Lung (tissue), 12 donors: ENCODE results near the gene PXK. TPM values are rescaled to one million over a fixed set of nuclear protein-coding genes. Genes with fewer than 3 reads are reported as not detected.

Experiments
- ATAC-seq: fragments of 200-7000 bp; cut with Tn5 transposase; one replicate; pipeline ENCODE4 v1.9.1; 2020; ENCODE audit warnings: moderate number of reproducible peaks; ENCODE audit not compliant: insufficient read depth, low FRiP score
- DNase-seq, 3 donors: peaks; one replicate each; pipeline ENCODE4 v3.0.0-alpha.2; 2013 to 2017
- H3K27ac ChIP-seq, 2 donors: one replicate each; pipeline ENCODE4 v1.5.1; 2013; ENCODE audit warnings: mild to moderate bottlenecking in 2 of 2, moderate library complexity in 2 of 2, control low read depth in 1 of 2, inconsistent platforms in 1 of 2, low read depth in 1 of 2, low read length in 1 of 2
- H3K27me3 ChIP-seq, 3 donors: one replicate each; pipeline ENCODE4 v1.5.1; 2013; ENCODE audit warnings: low read length in 2 of 3; ENCODE audit not compliant: control insufficient read depth in 3 of 3, insufficient read depth in 3 of 3
- H3K36me3 ChIP-seq, 4 donors: one replicate each; pipeline ENCODE4 v1.5.1; 2013; ENCODE audit warnings: low read length in 4 of 4, mild to moderate bottlenecking in 1 of 4, moderate library complexity in 1 of 4; ENCODE audit not compliant: control insufficient read depth in 4 of 4, insufficient read depth in 4 of 4
- H3K4me1 ChIP-seq, 5 donors: one replicate each; pipeline ENCODE4 v1.5.1; 2013; ENCODE audit warnings: low read length in 5 of 5, mild to moderate bottlenecking in 2 of 5, moderate library complexity in 1 of 5; ENCODE audit not compliant: control insufficient read depth in 5 of 5, insufficient read depth in 5 of 5
- H3K4me3 ChIP-seq: one replicate; pipeline ENCODE4 v1.5.1; 2013; ENCODE audit warnings: mild to moderate bottlenecking, control low read depth, moderate library complexity
- H3K9ac ChIP-seq, 2 donors: one replicate each; pipeline ENCODE4 v1.5.1; 2013; ENCODE audit warnings: low read length in 2 of 2, control low read depth in 1 of 2; ENCODE audit not compliant: insufficient read depth in 1 of 2
- H3K9me3 ChIP-seq, 4 donors: one replicate each; pipeline ENCODE4 v1.5.1; 2013; ENCODE audit warnings: low read length in 3 of 4, mild to moderate bottlenecking in 1 of 4, moderate library complexity in 1 of 4; ENCODE audit not compliant: control insufficient read depth in 4 of 4, insufficient read depth in 3 of 4
- CTCF ChIP-seq: IDR thresholded peaks from 2 replicates; pipeline ENCODE4 v1.5.1; 2012; ENCODE audit warnings: mild to moderate bottlenecking; ENCODE audit errors: control extremely low read depth, extremely low read depth
- WGBS, 2 donors: extraction: QIAGEN DNeasy Blood & Tissue Kit; methylation state at CpG; one replicate each; pipeline ENCODE4 v1.1.7; 2013; 5-methylcytosine and 5-hydroxymethylcytosine counted together
- polyA plus RNA-seq, 2 donors: library from polyadenylated mRNA; stranded (reverse); fragments of 200-250 nt; gene quantifications; one replicate each; pipeline ENCODE4 v1.2.1, GENCODE V29; 2013
- total RNA-seq, 2 donors: library from RNA; depleted of rRNA in 1 of 2; stranded (reverse); fragments of >200 nt in 1 of 2; gene quantifications; one replicate each; pipeline ENCODE4 v1.2.1, GENCODE V29; 2014 to 2021
- donor health status: control.
- donor health status: control.
- donor health status: Bipolar disorder and iron deficiency.
- donor health status: healthy.
- donor health status: DM: yes; HTN: yes; CAD: no.

The PXK gene
- total and polyA plus RNA-seq, 4 donors = 6.0 to 41.7 (median 22.1) TPM

- no peak overlapping the region for H3K4me3 ChIP-seq
- H3K4me1 ChIP-seq = no peaks in the 10 kb centered on the region
- peaks cover 0 to 10% (median 3%) of the 10 kb centered on the region in 4 donors for H3K36me3 ChIP-seq
- ATAC-seq = no peak
- no peaks in the 10 kb centered on the region for H3K9me3 ChIP-seq
- no peak overlapping the region for H3K27ac ChIP-seq
- TF ChIP-seq CTCF = no peak
- 41 to 69% methylated on average over 1 of the region's 1 CpG for WGBS, 2 donors
- H3K9ac ChIP-seq = no peak overlapping the region
- DNase-seq = no peak
- H3K27me3 ChIP-seq = no peaks in the 10 kb centered on the region
Observed at GRCh38 chr3:58366699-58367098, 34.0 kb downstream of the PXK start.

- H3K9ac ChIP-seq = no peak overlapping the region
- ATAC-seq (no peak), DNase-seq (no peak)
- H3K4me1 ChIP-seq = no peaks in the 10 kb centered on the region
- H3K27me3 ChIP-seq = no peaks in the 10 kb centered on the region
- no peak overlapping the region for H3K27ac ChIP-seq
- 81 to 82% methylated on average over 1 of the region's 1 CpG for WGBS, 2 donors
- no peaks in the 10 kb centered on the region for H3K9me3 ChIP-seq
- H3K36me3 ChIP-seq = peaks cover 0 to 10% (median 3%) of the 10 kb centered on the region in 4 donors
- TF ChIP-seq CTCF = no peak
- H3K4me3 ChIP-seq = no peak overlapping the region
Observed at GRCh38 chr3:58369038-58369437, 36.3 kb downstream of the PXK start.

- Histone ChIP-seq H3K9me3 (no peaks in the 10 kb centered on the region), H3K36me3 (peaks cover 0 to 10% (median 4%) of the 10 kb centered on the region in 4 donors), H3K27me3 (no peaks in the 10 kb centered on the region), H3K27ac (no peak overlapping the region), H3K9ac (no peak overlapping the region), H3K4me1 (no peaks in the 10 kb centered on the region), H3K4me3 (no peak overlapping the region)
- WGBS, 2 donors = 70 to 85% methylated on average over 3 of the region's 3 CpGs
- no peak for DNase-seq
- no peak for TF ChIP-seq CTCF
- no peak for ATAC-seq
Observed at GRCh38 chr3:58369876-58370275, 37.2 kb downstream of the PXK start.

GRCh38 chr3:58370407-58370806 is 37.7 kb downstream of the PXK start:
- peaks cover 0 to 8% (median 4%) of the 10 kb centered on the region in 4 donors for H3K36me3 ChIP-seq
- no peak overlapping the region for H3K27ac ChIP-seq
- H3K4me1 ChIP-seq = no peaks in the 10 kb centered on the region
- TF ChIP-seq CTCF = no peak
- H3K4me3 ChIP-seq = no peak overlapping the region
- DNase-seq (no peak), ATAC-seq (no peak)
- H3K9me3 ChIP-seq = no peaks in the 10 kb centered on the region
- no peak overlapping the region for H3K9ac ChIP-seq
- WGBS, 2 donors = 73 to 89% methylated on average over 10 of the region's 10 CpGs
- H3K27me3 ChIP-seq = no peaks in the 10 kb centered on the region
